H1 (cell line): ENCODE measurements around the gene ADAM22. TPM values are rescaled to one million over a fixed set of nuclear protein-coding genes. Genes with fewer than 3 reads are reported as not detected.

Experiments
- CHD2 ChIP-seq: IDR thresholded peaks from 2 replicates; pipeline ENCODE4 v1.6.1; 2012; ENCODE audit warnings: low read length, improper control_type of control experiment
- USF2 ChIP-seq: IDR thresholded peaks from 2 replicates; pipeline ENCODE4 v1.6.1; 2011; ENCODE audit warnings: low read length, improper control_type of control experiment
- polyA plus RNA-seq, 7 experiments: library from polyadenylated mRNA; depleted of rRNA in 3 of 7; stranded (reverse) in 5 of 7; unstranded in 2 of 7; fragments of >200 nt in 5 of 7; fragments of 200-250 nt in 2 of 7; gene quantifications; 1 replicate in 5 of 7; 2 replicates in 1 of 7; 4 replicates in 1 of 7; pipeline versions ENCODE4 v1.2.1 to v1.2.3, GENCODE V29; 2011 to 2013; ENCODE audit warnings: missing spikeins in 2 of 7, mixed read lengths in 2 of 7
- total RNA-seq: library from RNA; stranded (reverse); fragmentation: NEBNext Ultra II Directional; extraction: Animal tissue kit (Norgen Biotek cat#: 25700); gene quantifications from 2 replicates; pipeline ENCODE4 v1.2.1, GENCODE V29; 2021

Gene ADAM22
- total and polyA plus RNA-seq, 2 of the 8 experiments (the other 6 are each of a cell fraction or from before 2014, with no cell fraction given) = 4.6 to 21.4 TPM

GRCh38 chr7:88089561-88089960 is 155.5 kb downstream of the ADAM22 start (continued):
- no peak for TF ChIP-seq USF2
- no peak for TF ChIP-seq CHD2
